ENCODE results near the gene SH2D1B.

DNA sequence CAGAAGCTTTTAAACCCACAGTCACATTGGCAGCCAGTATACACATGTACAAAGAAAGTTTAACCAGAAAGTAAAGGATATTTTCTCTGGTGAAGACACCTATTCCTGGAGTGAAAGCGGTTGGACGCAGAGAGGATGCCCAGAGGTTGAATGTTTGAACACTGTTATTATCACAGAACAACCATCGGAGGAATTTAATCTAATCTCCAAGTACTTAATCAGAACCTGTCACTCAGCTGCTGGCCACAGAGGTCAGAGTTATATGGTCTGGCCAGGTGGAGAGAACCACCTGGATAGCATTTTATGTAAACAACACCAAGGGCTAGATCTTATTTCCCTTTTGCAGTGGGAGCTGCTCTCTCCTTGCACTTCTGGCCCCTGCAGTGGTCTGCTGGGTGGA, 64.7 kb downstream of the SH2D1B start:
- no peak for TF ChIP-seq POLR2A (IDR thresholded peaks at IDR 0.05)
- TF ChIP-seq POLR2AphosphoS5 (IDR thresholded peaks at IDR 0.05), result no peak
